BE2C (cell line): ENCODE results near the gene ZFPL1.

Experiments used
- DNase-seq: peaks from one replicate; pipeline ENCODE4 v3.0.0-alpha.2; 2020
- H3K27me3 ChIP-seq: fragments of 250-450 bp; sonication (Bioruptor Pico); 2 replicates; pipeline ENCODE4 v1.5.1; 2020; ENCODE audit warnings: mild to moderate bottlenecking
- H3K36me3 ChIP-seq: fragments of 250-450 bp; sonication (Bioruptor Pico); 2 replicates; pipeline ENCODE4 v1.5.1; 2020; ENCODE audit warnings: mild to moderate bottlenecking
- H3K4me1 ChIP-seq: fragments of 250-450 bp; sonication (Bioruptor Pico); 2 replicates; pipeline ENCODE4 v1.5.1; 2020
- H3K4me3 ChIP-seq: 2 replicates; pipeline ENCODE4 v1.5.1; 2011; ENCODE audit warnings: low read depth, low read length
- H3K9me3 ChIP-seq: fragments of 250-450 bp; sonication (Bioruptor Pico); 2 replicates; pipeline ENCODE4 v1.5.1; 2020
- TF ChIP-seq, protein P1 (sequence below): IDR thresholded peaks from 2 replicates; pipeline ENCODE4 v1.5.1; 2012; ENCODE audit warnings: mild to moderate bottlenecking, low read depth, low read length

The ZFPL1 gene

GRCh38 chr11:65120831-65121230, 36.8 kb downstream of the ZFPL1 start:
- H3K4me1 ChIP-seq: no peaks in the 10 kb centered on the region

GRCh38 chr11:65121447-65121864, 37.4 kb downstream of the ZFPL1 start:
- Histone ChIP-seq H3K27me3 (no peaks in the 10 kb centered on the region), H3K4me1 (no peaks in the 10 kb centered on the region), H3K36me3 (peaks cover 12% of the 10 kb centered on the region), H3K4me3 (peak overlapping the region; percentile 88), H3K9me3 (no peaks in the 10 kb centered on the region)
- no peak for DNase-seq
- TF ChIP-seq, protein P1, sequence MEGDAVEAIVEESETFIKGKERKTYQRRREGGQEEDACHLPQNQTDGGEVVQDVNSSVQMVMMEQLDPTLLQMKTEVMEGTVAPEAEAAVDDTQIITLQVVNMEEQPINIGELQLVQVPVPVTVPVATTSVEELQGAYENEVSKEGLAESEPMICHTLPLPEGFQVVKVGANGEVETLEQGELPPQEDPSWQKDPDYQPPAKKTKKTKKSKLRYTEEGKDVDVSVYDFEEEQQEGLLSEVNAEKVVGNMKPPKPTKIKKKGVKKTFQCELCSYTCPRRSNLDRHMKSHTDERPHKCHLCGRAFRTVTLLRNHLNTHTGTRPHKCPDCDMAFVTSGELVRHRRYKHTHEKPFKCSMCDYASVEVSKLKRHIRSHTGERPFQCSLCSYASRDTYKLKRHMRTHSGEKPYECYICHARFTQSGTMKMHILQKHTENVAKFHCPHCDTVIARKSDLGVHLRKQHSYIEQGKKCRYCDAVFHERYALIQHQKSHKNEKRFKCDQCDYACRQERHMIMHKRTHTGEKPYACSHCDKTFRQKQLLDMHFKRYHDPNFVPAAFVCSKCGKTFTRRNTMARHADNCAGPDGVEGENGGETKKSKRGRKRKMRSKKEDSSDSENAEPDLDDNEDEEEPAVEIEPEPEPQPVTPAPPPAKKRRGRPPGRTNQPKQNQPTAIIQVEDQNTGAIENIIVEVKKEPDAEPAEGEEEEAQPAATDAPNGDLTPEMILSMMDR: no peak

More at GRCh38 chr11:65120831-65121230, 36.8 kb downstream of the ZFPL1 start:
- TF ChIP-seq, protein P1: no peak
- Histone ChIP-seq H3K9me3 (no peaks in the 10 kb centered on the region), H3K4me3 (peak overlapping the region; percentile 88), H3K36me3 (peaks cover 16% of the 10 kb centered on the region), H3K27me3 (no peaks in the 10 kb centered on the region)
- DNase-seq: no peak

DNA sequence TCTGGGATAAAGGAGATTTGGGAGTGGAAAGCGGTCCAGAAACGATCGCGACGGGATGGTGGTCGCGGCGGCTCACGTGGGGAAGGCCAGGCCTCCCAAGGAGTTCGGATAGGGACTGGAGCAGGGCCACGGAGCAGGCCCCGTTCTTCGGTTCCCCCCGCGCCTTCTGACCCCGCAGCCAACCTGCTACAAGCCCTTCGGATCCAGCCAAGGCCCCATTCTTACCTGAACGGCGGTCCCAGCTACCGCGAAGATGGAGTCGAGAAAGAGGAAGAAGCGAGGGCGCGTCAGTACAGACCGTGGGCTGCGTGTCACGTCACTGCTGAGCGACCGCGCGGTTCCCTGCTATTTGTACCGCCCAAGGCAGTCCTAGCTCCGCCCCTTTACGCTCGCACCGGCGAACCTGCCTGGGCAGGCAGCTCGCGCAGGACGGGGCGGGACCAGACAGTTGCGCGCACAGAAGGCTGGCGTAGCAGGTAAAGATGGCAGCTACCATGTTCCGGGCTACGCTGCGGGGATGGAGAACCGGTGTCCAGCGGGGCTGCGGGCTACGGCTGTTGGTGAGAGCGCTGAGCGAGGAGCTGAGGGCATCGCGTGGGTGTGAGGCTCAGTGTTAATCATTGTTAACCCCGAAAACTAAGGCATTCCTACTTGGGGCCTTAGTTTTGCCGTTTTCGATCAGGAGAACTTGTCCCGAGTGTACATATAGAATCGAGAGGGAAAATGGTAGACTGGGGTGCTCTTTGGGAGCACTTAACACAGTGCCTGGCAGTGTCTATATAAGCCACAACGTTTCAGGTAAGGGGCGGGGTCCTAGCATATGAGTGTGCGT, 38.1 kb downstream of the ZFPL1 start, which contains the start of the genes FAU and MRPL49:
FAU (minus strand) TSS at position 270 of the 832 bp plus-strand sequence. CDS start 321 bp downstream, outside the sequence.
MRPL49 (plus strand) TSS at position 457 of the 832 bp plus-strand sequence; CDS start at position 483, 26 bp downstream.
- peak within 1 kb of the TSS; percentile 88 for H3K4me3 ChIP-seq
- H3K27me3 ChIP-seq: no peaks in the 10 kb centered on the region
- peaks cover 10% of the 10 kb centered on the region for H3K36me3 ChIP-seq
- TF ChIP-seq, protein P1: no peak
- H3K4me1 ChIP-seq: no peaks in the 10 kb centered on the region
- no peaks in the 10 kb centered on the region for H3K9me3 ChIP-seq
- peak; percentile 94 for DNase-seq

- Histone ChIP-seq H3K27me3 (no peaks in the 10 kb centered on the region), H3K4me1 (no peaks in the 10 kb centered on the region), H3K36me3 (peaks cover 10% of the 10 kb centered on the region), H3K4me3 (no peak overlapping the region), H3K9me3 (no peaks in the 10 kb centered on the region)
- DNase-seq: no peak
- TF ChIP-seq, protein P1: no peak
These were observed 40.6 kb downstream of the ZFPL1 start for GRCh38 chr11:65124480-65125196.

DNA sequence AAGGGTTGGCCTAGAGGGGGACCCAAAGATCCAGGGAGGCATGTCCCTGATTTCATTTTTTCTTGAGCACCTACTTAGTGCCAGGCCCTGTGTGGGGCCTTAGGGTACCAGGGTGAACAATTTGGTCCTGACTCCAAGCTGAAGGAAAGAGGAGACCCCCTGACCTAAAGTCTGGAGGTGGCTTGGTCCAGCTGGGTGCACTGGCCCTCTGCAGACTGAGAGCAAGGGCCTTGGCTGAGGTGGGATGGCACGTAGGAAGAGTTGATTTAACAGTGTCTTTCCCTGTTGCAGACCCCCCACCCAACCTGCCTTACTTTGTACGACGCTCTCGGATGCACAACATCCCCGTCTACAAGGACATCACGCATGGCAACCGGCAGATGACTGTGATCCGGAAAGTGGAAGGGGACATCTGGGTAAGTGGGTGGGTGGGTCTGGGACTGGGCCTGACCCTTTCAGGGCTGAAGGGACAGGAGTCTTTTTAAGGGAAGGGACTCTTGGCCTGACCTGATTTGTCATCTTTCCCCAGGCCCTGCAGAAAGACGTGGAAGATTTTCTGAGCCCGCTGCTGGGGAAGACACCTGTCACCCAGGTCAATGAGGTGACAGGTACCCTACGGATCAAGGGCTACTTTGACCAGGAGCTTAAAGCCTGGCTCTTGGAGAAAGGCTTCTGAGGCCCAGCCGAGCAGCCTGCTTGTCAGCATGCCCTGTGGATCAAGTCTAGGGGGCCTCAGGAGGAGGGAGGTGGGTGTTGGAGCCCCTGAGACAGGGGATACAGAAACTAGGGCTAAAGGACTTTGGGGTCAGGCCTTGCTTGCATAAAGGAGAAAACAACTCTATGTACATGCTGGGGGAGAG, 41.4 kb downstream of the ZFPL1 start:
- Histone ChIP-seq H3K4me1 (no peaks in the 10 kb centered on the region), H3K27me3 (no peaks in the 10 kb centered on the region), H3K9me3 (no peaks in the 10 kb centered on the region), H3K36me3 (peaks cover 7% of the 10 kb centered on the region), H3K4me3 (no peak overlapping the region)
- no peak for DNase-seq
- TF ChIP-seq, protein P1: no peak
